IPS-18c (cell line): ENCODE data around the gene GRIK1.

ENCODE experiments used
- H3K4me3 ChIP-seq: 2 replicates; pipeline ENCODE4 v1.7.0; 2013; ENCODE audit warnings: low read depth, mild to moderate bottlenecking, low read length, moderate library complexity; ENCODE audit not compliant: insufficient read depth
- H3K9me3 ChIP-seq: one replicate; pipeline ENCODE4 v1.6.1; 2013; ENCODE audit warnings: mild to moderate bottlenecking, low read length, moderate library complexity; ENCODE audit not compliant: control insufficient read depth, insufficient read depth

The GRIK1 gene

DNA sequence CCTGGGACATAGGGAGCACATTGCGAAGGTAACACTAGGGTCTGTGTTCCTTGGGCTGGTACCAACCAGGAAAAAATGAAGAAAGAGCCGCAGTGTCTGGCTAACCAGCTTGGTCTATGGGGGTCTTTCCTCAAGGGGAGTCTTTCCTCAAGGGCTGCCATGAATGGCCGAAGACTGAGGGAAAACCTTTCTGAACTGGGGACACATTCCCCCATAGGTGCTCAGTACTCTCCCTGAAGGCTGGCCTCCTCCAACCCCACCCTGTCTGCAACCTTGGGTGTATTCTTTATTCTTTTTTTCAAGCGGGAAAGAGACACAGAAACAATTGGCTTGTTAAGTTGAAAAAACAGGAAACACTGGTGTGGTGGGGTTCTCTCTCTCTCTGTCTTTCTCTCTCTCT is 440.6 kb downstream of the GRIK1 start:
- Histone ChIP-seq H3K9me3 (no peaks in the 10 kb centered on the region), H3K4me3 (no peak overlapping the region)

DNA sequence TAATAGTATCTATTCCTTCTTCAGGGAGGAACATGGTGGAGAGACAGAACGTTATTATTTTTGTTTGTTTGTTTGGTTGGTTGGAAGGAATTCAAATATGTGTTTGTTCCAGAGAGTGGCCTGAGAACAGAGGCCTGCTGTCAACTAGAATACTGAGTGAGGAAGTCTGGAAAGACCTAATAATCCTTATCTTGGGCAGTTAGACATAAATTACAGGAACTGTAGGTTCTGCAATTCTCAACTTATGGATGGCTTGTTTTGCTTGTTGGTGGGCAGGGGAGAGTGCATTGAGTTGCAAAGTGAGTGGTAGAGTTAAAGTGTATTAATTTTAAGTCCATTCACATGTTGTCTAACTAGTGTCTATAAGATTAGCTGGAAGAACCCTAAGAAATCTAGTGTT is 443.5 kb downstream of the GRIK1 start:
- no peak overlapping the region for H3K4me3 ChIP-seq
- no peaks in the 10 kb centered on the region for H3K9me3 ChIP-seq

DNA sequence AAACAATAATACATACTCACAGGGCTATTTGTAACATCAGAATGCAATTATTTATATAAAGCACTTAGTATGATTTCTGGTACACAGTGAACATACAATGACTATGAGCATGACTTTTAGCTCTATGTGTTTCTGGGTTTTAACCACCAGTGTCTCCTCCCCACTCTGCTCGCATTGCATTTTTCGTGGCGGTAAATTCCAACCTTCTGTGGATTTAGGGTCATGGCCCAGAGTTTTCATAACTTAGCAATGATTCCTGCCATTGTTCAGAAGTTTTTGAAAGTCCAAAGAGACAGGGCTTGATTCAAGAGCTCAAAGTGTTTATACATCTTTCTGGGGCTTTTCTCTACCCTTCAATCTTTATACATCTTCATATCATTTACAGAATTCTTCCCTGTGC is 449.8 kb downstream of the GRIK1 start:
- H3K9me3 ChIP-seq: no peaks in the 10 kb centered on the region
- H3K4me3 ChIP-seq: no peak overlapping the region

DNA sequence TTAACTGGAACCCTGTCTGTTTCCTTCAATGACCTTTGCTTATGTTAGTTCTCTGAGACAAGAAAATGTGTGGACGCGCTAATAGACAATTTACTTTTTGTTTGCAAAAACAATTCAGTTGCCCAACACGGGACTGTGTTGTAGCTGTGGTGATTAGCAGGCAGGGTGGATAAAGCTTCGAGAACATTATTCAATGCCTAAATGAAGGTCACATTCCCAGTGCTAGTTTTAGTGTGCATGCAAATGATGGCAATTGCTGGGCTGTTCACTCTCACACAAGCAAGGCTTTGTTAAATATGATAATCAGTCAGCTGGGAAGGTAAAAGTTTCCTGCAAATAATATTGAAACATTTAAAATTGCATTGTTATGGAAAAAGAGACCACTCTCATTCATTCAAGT is 452.6 kb downstream of the GRIK1 start:
- Histone ChIP-seq H3K4me3 (no peak overlapping the region), H3K9me3 (no peaks in the 10 kb centered on the region)
